H9 (cell line): Measurements from ENCODE around the gene FCN1. TPM values are rescaled to one million over a fixed set of nuclear protein-coding genes. Genes with fewer than 3 reads are reported as not detected.

Experiments
- DNase-seq: peaks from one replicate; pipeline ENCODE4 v3.0.0-alpha.2; 2017
- H2AFZ ChIP-seq: one replicate; pipeline ENCODE4 v1.6.1; 2013; ENCODE audit warnings: mild to moderate bottlenecking, low read length, control low read depth, moderate library complexity
- H2AK5ac ChIP-seq: 2 replicates; pipeline ENCODE4 v1.6.1; 2013; ENCODE audit warnings: low read length, control low read depth, mixed read lengths; ENCODE audit not compliant: insufficient read length
- H2BK120ac ChIP-seq: one replicate; pipeline ENCODE4 v1.6.1; 2013; ENCODE audit warnings: low read depth, mild to moderate bottlenecking, low read length, control low read depth, inconsistent platforms; ENCODE audit not compliant: poor library complexity, severe bottlenecking
- H2BK12ac ChIP-seq: 2 replicates; pipeline ENCODE4 v1.6.1; 2013; ENCODE audit warnings: low read length, control low read depth, mixed read lengths, low read depth; ENCODE audit not compliant: insufficient read length
- H2BK15ac ChIP-seq: 2 replicates; pipeline ENCODE4 v1.6.1; 2013; ENCODE audit warnings: low read depth, low read length, control low read depth
- H2BK20ac ChIP-seq: one replicate; pipeline ENCODE4 v1.6.1; 2013; ENCODE audit warnings: low read depth, mild to moderate bottlenecking, low read length, control low read depth, inconsistent platforms; ENCODE audit not compliant: poor library complexity, severe bottlenecking
- H2BK5ac ChIP-seq: 2 replicates; pipeline ENCODE4 v1.6.1; 2013; ENCODE audit warnings: low read length, control low read depth, mixed read lengths; ENCODE audit not compliant: insufficient read length
- H3K14ac ChIP-seq: 2 replicates; pipeline ENCODE4 v1.6.1; 2013; ENCODE audit warnings: low read length, control low read depth; ENCODE audit not compliant: insufficient read depth
- H3K18ac ChIP-seq: 2 replicates; pipeline ENCODE4 v1.6.1; 2013; ENCODE audit warnings: low read depth, mild to moderate bottlenecking, mixed read lengths, low read length, control low read depth; ENCODE audit not compliant: insufficient read length
- H3K23ac ChIP-seq: 2 replicates; pipeline ENCODE4 v1.6.1; 2013; ENCODE audit warnings: low read length, control low read depth, mixed read lengths, low read depth; ENCODE audit not compliant: insufficient read length
- H3K23me2 ChIP-seq: 2 replicates; pipeline ENCODE4 v1.6.1; 2013; ENCODE audit warnings: low read depth, mild to moderate bottlenecking, mixed read lengths, low read length, control low read depth; ENCODE audit not compliant: insufficient read length, poor library complexity, severe bottlenecking
- H3K27ac ChIP-seq: 2 replicates; pipeline ENCODE4 v1.5.1; 2013; ENCODE audit warnings: low read length, control low read depth, mixed read lengths, low read depth; ENCODE audit not compliant: insufficient read length
- H3K27me3 ChIP-seq: 2 replicates; pipeline ENCODE4 v1.6.1; 2013; ENCODE audit warnings: low read length, control low read depth, inconsistent platforms; ENCODE audit not compliant: insufficient read depth
- H3K4ac ChIP-seq: 2 replicates; pipeline ENCODE4 v1.6.1; 2013; ENCODE audit warnings: low read depth, mild to moderate bottlenecking, control low read depth, inconsistent platforms, low read length, moderate library complexity
- H3K4me1 ChIP-seq: 2 replicates; pipeline ENCODE4 v1.6.1; 2013; ENCODE audit warnings: low read length, control low read depth, inconsistent platforms; ENCODE audit not compliant: insufficient read depth
- H3K4me2 ChIP-seq: 2 replicates; pipeline ENCODE4 v1.6.1; 2013; ENCODE audit warnings: low read length, control low read depth, mixed read lengths; ENCODE audit not compliant: insufficient read length, insufficient read depth
- H3K56ac ChIP-seq: 2 replicates; pipeline ENCODE4 v1.6.1; 2013; ENCODE audit warnings: low read depth, mild to moderate bottlenecking, mixed read lengths, low read length, control low read depth; ENCODE audit not compliant: insufficient read length
- H3K79me1 ChIP-seq: 2 replicates; pipeline ENCODE4 v1.6.1; 2013; ENCODE audit warnings: low read depth, mild to moderate bottlenecking, moderate library complexity, low read length, control low read depth, inconsistent platforms; ENCODE audit not compliant: insufficient read depth, poor library complexity, severe bottlenecking
- H3K79me2 ChIP-seq: 2 replicates; pipeline ENCODE4 v1.6.1; 2013; ENCODE audit warnings: low read length, control low read depth, inconsistent platforms; ENCODE audit not compliant: insufficient read depth
- H3K9ac ChIP-seq: 2 replicates; pipeline ENCODE4 v1.6.1; 2013; ENCODE audit warnings: low read length, control low read depth, mixed read lengths; ENCODE audit not compliant: insufficient read length; ENCODE audit errors: extremely low read depth
- H3K9me3 ChIP-seq: one replicate; pipeline ENCODE4 v1.6.1; 2013; ENCODE audit warnings: low read depth, low read length, inconsistent platforms; ENCODE audit not compliant: control insufficient read depth
- H3T11ph ChIP-seq: one replicate; pipeline ENCODE4 v1.6.1; 2013; ENCODE audit warnings: mild to moderate bottlenecking, low read length, control low read depth, inconsistent platforms
- H4K20me1 ChIP-seq: one replicate; pipeline ENCODE4 v1.6.1; 2013; ENCODE audit not compliant: control insufficient read depth, insufficient read length, insufficient read depth
- H4K5ac ChIP-seq: 2 replicates; pipeline ENCODE4 v1.6.1; 2013; ENCODE audit warnings: low read depth, mild to moderate bottlenecking, mixed read lengths, low read length, control low read depth; ENCODE audit not compliant: insufficient read length
- H4K8ac ChIP-seq: replicated peaks from 2 replicates; pipeline ENCODE4 v1.6.1; 2013; ENCODE audit warnings: low read length, control low read depth, mixed read lengths, low read depth; ENCODE audit not compliant: insufficient read length
- H4K91ac ChIP-seq: 2 replicates; pipeline ENCODE4 v1.6.1; 2013; ENCODE audit warnings: low read depth, mild to moderate bottlenecking, moderate library complexity, mixed read lengths, low read length, control low read depth; ENCODE audit not compliant: insufficient read length
- H3K27ac Mint-ChIP-seq, 3 experiments: 2 replicates in 2 of 3; 3 replicates in 1 of 3; pipeline ENCODE4 v1.8.0; 2020 to 2021; ENCODE audit warnings: mixed read lengths in 3 of 3, mild to moderate bottlenecking in 1 of 3, moderate library complexity in 1 of 3
- H3K27me3 Mint-ChIP-seq: 2 replicates; pipeline ENCODE4 v1.8.0; 2021; ENCODE audit warnings: low read depth, mild to moderate bottlenecking, moderate library complexity, mixed read lengths
- H3K36me3 Mint-ChIP-seq, 3 experiments: 2 replicates in 2 of 3; 3 replicates in 1 of 3; pipeline ENCODE4 v1.8.0; 2020 to 2021; ENCODE audit warnings: low read depth in 3 of 3, mixed read lengths in 3 of 3; ENCODE audit not compliant: insufficient read depth in 1 of 3
- H3K4me1 Mint-ChIP-seq, 2 experiments: 2 replicates each; pipeline ENCODE4 v1.8.0; 2020; ENCODE audit warnings: mixed read lengths in 2 of 2
- H3K4me3 Mint-ChIP-seq, 2 experiments: 2 replicates in 1 of 2; 3 replicates in 1 of 2; pipeline ENCODE4 v1.8.0; 2020 to 2021; ENCODE audit warnings: mild to moderate bottlenecking in 2 of 2, mixed read lengths in 2 of 2, moderate library complexity in 1 of 2
- H3K9me3 Mint-ChIP-seq, 2 experiments: 2 replicates in 1 of 2; 3 replicates in 1 of 2; pipeline ENCODE4 v1.8.0; 2020; ENCODE audit warnings: mild to moderate bottlenecking in 2 of 2, mixed read lengths in 2 of 2, moderate library complexity in 1 of 2
- CTCF ChIP-seq: fragments of 200-600 bp; sonication (generic); conservative IDR thresholded peaks from 3 replicates; pipeline ENCODE4 v1.8.0; 2021; ENCODE audit warnings: antibody characterized with exemption, mild to moderate bottlenecking
- WGBS: extraction: QIAGEN DNeasy Blood & Tissue Kit; methylation state at CpG from one replicate; pipeline ENCODE4 v1.1.7; 2013; ENCODE audit warnings: missing lambda C conversion rate, low lambda C conversion rate, mixed read lengths; ENCODE audit not compliant: insufficient read length; ENCODE audit errors: extremely low coverage; 5-methylcytosine and 5-hydroxymethylcytosine counted together
- total RNA-seq: library from RNA; stranded (reverse); gene quantifications from 2 replicates; pipeline ENCODE4 v1.2.1, GENCODE V29; 2021

Gene FCN1
- total RNA-seq, 1 experiment from 2014 or later, result not detected

GRCh38 chr9:134955801-134956200 lies 38.1 kb upstream of the FCN1 start:
- Histone ChIP-seq H3K18ac (no peak overlapping the region), H3K4me2 (no peak overlapping the region), H3K4me1 (no peaks in the 10 kb centered on the region), H4K20me1 (no peaks in the 10 kb centered on the region), H3K79me2 (no peaks in the 10 kb centered on the region), H4K8ac (no peak overlapping the region), H2BK12ac (no peak overlapping the region), H3K4ac (no peak overlapping the region), H2AK5ac (no peak overlapping the region), H2BK15ac (no peak overlapping the region), H3K23ac (no peak overlapping the region), H3K14ac (0 out of 2 replicates have a peak overlapping the region, but pooled peaks have one; percentile 34), H3K23me2 (no peaks in the 10 kb centered on the region), H2AFZ (no peak overlapping the region), H2BK5ac (no peak overlapping the region), H3K9me3 (no peaks in the 10 kb centered on the region), H2BK20ac (no peak overlapping the region), H4K5ac (no peak overlapping the region), H4K91ac (no peak overlapping the region), H3K27me3 (no peaks in the 10 kb centered on the region), H2BK120ac (no peak overlapping the region), H3K56ac (no peak overlapping the region), H3T11ph (no peak overlapping the region), H3K27ac (no peak overlapping the region), H3K79me1 (no peaks in the 10 kb centered on the region), H3K9ac (no peak overlapping the region)
- Mint-ChIP-seq H3K36me3 (peaks cover 0 to 1% (median 0%) of the 10 kb centered on the region in 3 experiments; a peak in 1 of 7 replicates), H3K27me3 (peaks cover 6% of the 10 kb centered on the region; the same call in 1 of the 2 replicates), H3K4me3 (no peak overlapping the region), H3K9me3 (peaks cover 3 to 9% of the 10 kb centered on the region in 2 experiments; a peak in 3 of 5 replicates), H3K4me1 (no peaks in the 10 kb centered on the region), H3K27ac (no peak overlapping the region)
- TF ChIP-seq CTCF, result no peak
- no CpG with 5 or more reads among the region's 7 CpGs for WGBS
- DNase-seq, result no peak
